Astrocyte (in vitro differentiated cells and primary cell): ENCODE data around the gene POMZP3.
"Not testable (repeated sequence)": the region's sequence is repeated elsewhere in the genome, so short reads cannot be mapped to it uniquely, and the experiment has no call there.

Source experiments
- CTCF ChIP-seq: IDR thresholded peaks from 2 replicates; pipeline ENCODE4 v1.5.1; 2011; ENCODE audit warnings: low read depth, mild to moderate bottlenecking, inconsistent platforms, low read length, moderate library complexity; ENCODE audit not compliant: insufficient read depth
- EZH2 ChIP-seq: IDR thresholded peaks from 2 replicates; pipeline ENCODE4 v1.6.1; 2012; ENCODE audit warnings: mild to moderate bottlenecking, low read length, inconsistent platforms; ENCODE audit not compliant: insufficient read depth

GRCh38 chr7:76575431-76575830, 51.6 kb downstream of the POMZP3 start:
- TF ChIP-seq EZH2, CTCF: not testable (repeated sequence)
